GM18861 (cell line): ENCODE results near the gene ITPR2.
A peak's percentile ranks its signal among the peaks of the same experiment; 100 is the strongest.

ENCODE experiments used
- ATAC-seq: cut with Tn5 transposase; IDR thresholded peaks from one replicate; pipeline ENCODE4 v1.9.1; 2021; ENCODE audit not compliant: unreplicated experiment

Gene ITPR2

GRCh38 chr12:26425587-26426260, 407.3 kb downstream of the ITPR2 start:
- peak; percentile 85 for ATAC-seq

GRCh38 chr12:26422839-26423398, 410.1 kb downstream of the ITPR2 start:
- ATAC-seq = peak; percentile 30

- ATAC-seq = no peak
Measured at GRCh38 chr12:26416550-26416949, 416.4 kb downstream of the ITPR2 start.

GRCh38 chr12:26410689-26411088, 422.3 kb downstream of the ITPR2 start:
- no peak for ATAC-seq

GRCh38 chr12:26406813-26407212, 426.2 kb downstream of the ITPR2 start:
- no peak for ATAC-seq

- no peak for ATAC-seq
Measured at GRCh38 chr12:26406391-26406790, 426.6 kb downstream of the ITPR2 start.

- ATAC-seq = no peak
Measured at GRCh38 chr12:26403601-26404000, 429.4 kb downstream of the ITPR2 start.

- no peak for ATAC-seq
Measured at GRCh38 chr12:26402648-26403047, 430.3 kb downstream of the ITPR2 start.

GRCh38 chr12:26401874-26402273, 431.1 kb downstream of the ITPR2 start:
- no peak for ATAC-seq

GRCh38 chr12:26400627-26401026, 432.4 kb downstream of the ITPR2 start:
- no peak for ATAC-seq

GRCh38 chr12:26399381-26399780, 433.6 kb downstream of the ITPR2 start:
- no peak for ATAC-seq

GRCh38 chr12:26396402-26396801, 436.6 kb downstream of the ITPR2 start:
- no peak for ATAC-seq

GRCh38 chr12:26389343-26389742, 443.7 kb downstream of the ITPR2 start:
- no peak for ATAC-seq

- ATAC-seq = no peak
Measured at GRCh38 chr12:26384536-26384935, 448.5 kb downstream of the ITPR2 start.

GRCh38 chr12:26383041-26383440, 450.0 kb downstream of the ITPR2 start:
- no peak for ATAC-seq

- no peak for ATAC-seq
Measured at GRCh38 chr12:26380897-26381296, 452.1 kb downstream of the ITPR2 start.

- no peak for ATAC-seq
Measured at GRCh38 chr12:26379777-26380467, 453.1 kb downstream of the ITPR2 start.

GRCh38 chr12:26378711-26379110, 454.3 kb downstream of the ITPR2 start:
- ATAC-seq = no peak

GRCh38 chr12:26374934-26375680, 457.9 kb downstream of the ITPR2 start:
- ATAC-seq = no peak

- ATAC-seq = no peak
Measured at GRCh38 chr12:26373606-26374495, 459.1 kb downstream of the ITPR2 start.

GRCh38 chr12:26372866-26373265, 460.1 kb downstream of the ITPR2 start:
- no peak for ATAC-seq
